ENCODE results near the gene TMEM132C. TPM values are rescaled to one million over a fixed set of nuclear protein-coding genes. Genes with fewer than 3 reads are reported as not detected.

Gene TMEM132C
- total RNA-seq, 2 donors from 2014 or later = 0.26 to 0.33 TPM

GRCh38 chr12:128423205-128423604, 156.2 kb downstream of the TMEM132C start:
- Histone ChIP-seq H3K9ac (ENCODE audit: extremely low read depth, low read length, poor library complexity, severe bottlenecking) (no peak overlapping the region), H3K27me3 (ENCODE audit: control insufficient read depth, insufficient read depth, low read length, poor library complexity, severe bottlenecking) (no peaks in the 10 kb centered on the region), H3K27ac (ENCODE audit: low read depth, low read length) (no peak overlapping the region), H3K4me3 (ENCODE audit: low read length) (no peak overlapping the region), H3K36me3 (ENCODE audit: control insufficient read depth, insufficient read depth, low read length) (no peaks in the 10 kb centered on the region), H3K9me3 (ENCODE audit: control insufficient read depth, low read length) (no peaks in the 10 kb centered on the region), H3K4me1 (ENCODE audit: control insufficient read depth, insufficient read depth, low read length) (no peaks in the 10 kb centered on the region)
- no peaks in the 10 kb centered on the region for H3K4me1 Mint-ChIP-seq
- WGBS, 2 experiments (ENCODE audit: insufficient coverage in 1 of 2, insufficient read length in 1 of 2) = 94 to 100% methylated on average over 1 to 2 of the region's 2 CpGs
- TF ChIP-seq, protein P1, sequence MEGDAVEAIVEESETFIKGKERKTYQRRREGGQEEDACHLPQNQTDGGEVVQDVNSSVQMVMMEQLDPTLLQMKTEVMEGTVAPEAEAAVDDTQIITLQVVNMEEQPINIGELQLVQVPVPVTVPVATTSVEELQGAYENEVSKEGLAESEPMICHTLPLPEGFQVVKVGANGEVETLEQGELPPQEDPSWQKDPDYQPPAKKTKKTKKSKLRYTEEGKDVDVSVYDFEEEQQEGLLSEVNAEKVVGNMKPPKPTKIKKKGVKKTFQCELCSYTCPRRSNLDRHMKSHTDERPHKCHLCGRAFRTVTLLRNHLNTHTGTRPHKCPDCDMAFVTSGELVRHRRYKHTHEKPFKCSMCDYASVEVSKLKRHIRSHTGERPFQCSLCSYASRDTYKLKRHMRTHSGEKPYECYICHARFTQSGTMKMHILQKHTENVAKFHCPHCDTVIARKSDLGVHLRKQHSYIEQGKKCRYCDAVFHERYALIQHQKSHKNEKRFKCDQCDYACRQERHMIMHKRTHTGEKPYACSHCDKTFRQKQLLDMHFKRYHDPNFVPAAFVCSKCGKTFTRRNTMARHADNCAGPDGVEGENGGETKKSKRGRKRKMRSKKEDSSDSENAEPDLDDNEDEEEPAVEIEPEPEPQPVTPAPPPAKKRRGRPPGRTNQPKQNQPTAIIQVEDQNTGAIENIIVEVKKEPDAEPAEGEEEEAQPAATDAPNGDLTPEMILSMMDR (conservative IDR thresholded peaks at IDR 0.05) = no peak
- H3K36me3 Mint-ChIP-seq (ENCODE audit: low read depth) = no peaks in the 10 kb centered on the region
- no peak overlapping the region for H3K4me3 Mint-ChIP-seq
- no peak for DNase-seq
- no peak overlapping the region for H3K27ac Mint-ChIP-seq
- peaks cover 19% of the 10 kb centered on the region for H3K27me3 Mint-ChIP-seq (ENCODE audit: insufficient read depth)
- no peaks in the 10 kb centered on the region for H3K9me3 Mint-ChIP-seq

DNA sequence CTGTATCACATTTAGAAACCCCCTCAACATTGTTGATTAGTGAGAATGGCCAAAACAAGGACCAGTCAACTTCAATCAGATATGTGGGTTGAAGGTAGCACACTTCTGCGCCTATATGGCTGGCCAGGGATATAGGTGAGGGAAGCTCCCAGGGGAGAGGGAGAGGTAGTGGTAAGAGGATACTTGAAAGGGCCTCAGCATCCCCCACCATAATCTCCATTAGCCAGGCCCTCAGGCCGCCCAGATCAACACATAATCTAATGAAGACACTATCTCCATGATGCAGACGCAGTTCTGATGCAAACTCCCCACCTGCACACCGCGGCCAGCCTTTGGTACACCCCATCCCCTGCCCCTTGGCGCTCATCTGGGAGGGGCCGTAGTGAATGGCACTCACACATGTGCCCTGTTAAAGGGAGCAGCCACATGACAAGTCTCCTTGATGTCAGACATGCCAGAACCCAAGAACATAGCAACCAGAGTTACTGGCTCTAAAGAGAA, 158.0 kb downstream of the TMEM132C start:
- no peaks in the 10 kb centered on the region for H3K36me3 ChIP-seq (ENCODE audit: control insufficient read depth, insufficient read depth, low read length)
- DNase-seq = no peak
- 78% methylated on average over 7 of the region's 7 CpGs; no CpG with 5 or more reads in 1 of the 2 experiments for WGBS, 2 experiments (ENCODE audit: insufficient coverage in 1 of 2, insufficient read length in 1 of 2)
- H3K9ac ChIP-seq (ENCODE audit: extremely low read depth, low read length, poor library complexity, severe bottlenecking) = no peak overlapping the region
- H3K4me3 Mint-ChIP-seq = no peak overlapping the region
- H3K9me3 Mint-ChIP-seq = no peaks in the 10 kb centered on the region
- H3K4me1 ChIP-seq (ENCODE audit: control insufficient read depth, insufficient read depth, low read length) = no peaks in the 10 kb centered on the region
- no peak overlapping the region for H3K4me3 ChIP-seq (ENCODE audit: low read length)
- H3K36me3 Mint-ChIP-seq (ENCODE audit: low read depth) = no peaks in the 10 kb centered on the region
- H3K27ac ChIP-seq (ENCODE audit: low read depth, low read length) = no peak overlapping the region
- peaks cover 22% of the 10 kb centered on the region for H3K27me3 Mint-ChIP-seq (ENCODE audit: insufficient read depth)
- TF ChIP-seq, protein P1 (conservative IDR thresholded peaks at IDR 0.05) = no peak
- no peak overlapping the region for H3K27ac Mint-ChIP-seq
- H3K27me3 ChIP-seq (ENCODE audit: control insufficient read depth, insufficient read depth, low read length, poor library complexity, severe bottlenecking) = no peaks in the 10 kb centered on the region
- H3K9me3 ChIP-seq (ENCODE audit: control insufficient read depth, low read length) = no peaks in the 10 kb centered on the region
- H3K4me1 Mint-ChIP-seq = no peaks in the 10 kb centered on the region

DNA sequence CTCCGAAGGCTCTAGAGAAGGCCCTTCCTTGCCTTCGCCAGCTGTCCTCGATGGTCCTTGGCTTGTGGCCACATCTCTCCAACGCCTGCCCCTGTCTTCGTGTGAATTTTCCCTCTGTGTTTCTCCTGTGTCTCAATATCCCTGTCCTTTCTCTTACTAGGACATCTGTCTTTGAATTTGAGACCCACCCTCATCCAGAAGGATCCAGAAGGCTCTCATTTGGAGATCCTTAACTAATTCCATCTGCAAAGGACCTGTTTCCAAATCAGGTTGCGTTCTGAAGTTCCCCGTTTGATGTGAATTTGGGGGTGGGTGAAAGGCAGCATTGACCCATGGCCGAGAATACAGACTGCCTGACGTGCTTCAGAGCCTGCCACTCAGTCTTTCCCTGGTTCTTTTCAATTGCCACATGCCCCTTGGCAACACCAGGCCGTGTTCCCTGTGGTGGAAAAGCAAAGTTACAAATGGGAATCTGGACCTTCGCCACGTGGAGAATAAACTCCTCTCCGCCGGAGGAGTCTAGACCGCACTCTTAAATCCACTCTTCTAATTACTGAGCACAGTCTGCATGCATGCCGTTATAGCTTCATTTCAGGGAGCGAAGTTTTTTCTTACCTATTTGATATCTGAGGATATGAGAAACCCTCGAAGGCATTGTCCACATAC, 158.8 kb downstream of the TMEM132C start:
- no peaks in the 10 kb centered on the region for H3K4me1 Mint-ChIP-seq
- 91 to 94% methylated on average over 17 to 18 of the region's 18 CpGs for WGBS, 2 experiments (ENCODE audit: insufficient coverage in 1 of 2, insufficient read length in 1 of 2)
- no peak overlapping the region for H3K4me3 ChIP-seq (ENCODE audit: low read length)

More for the DNA sequence above, 158.8 kb downstream of the TMEM132C start:
- Histone ChIP-seq H3K9me3 (ENCODE audit: control insufficient read depth, low read length) (no peaks in the 10 kb centered on the region), H3K36me3 (ENCODE audit: control insufficient read depth, insufficient read depth, low read length) (no peaks in the 10 kb centered on the region), H3K4me1 (ENCODE audit: control insufficient read depth, insufficient read depth, low read length) (no peaks in the 10 kb centered on the region), H3K27me3 (ENCODE audit: control insufficient read depth, insufficient read depth, low read length, poor library complexity, severe bottlenecking) (no peaks in the 10 kb centered on the region), H3K27ac (ENCODE audit: low read depth, low read length) (no peak overlapping the region), H3K9ac (ENCODE audit: extremely low read depth, low read length, poor library complexity, severe bottlenecking) (no peak overlapping the region)
- TF ChIP-seq, protein P1 (conservative IDR thresholded peaks at IDR 0.05) = no peak
- H3K9me3 Mint-ChIP-seq = no peaks in the 10 kb centered on the region
- H3K27me3 Mint-ChIP-seq (ENCODE audit: insufficient read depth) = peaks cover 22% of the 10 kb centered on the region
- no peaks in the 10 kb centered on the region for H3K36me3 Mint-ChIP-seq (ENCODE audit: low read depth)
- no peak for DNase-seq
- H3K4me3 Mint-ChIP-seq = no peak overlapping the region
- H3K27ac Mint-ChIP-seq = no peak overlapping the region
